ENCODE data around the gene SPC24.

Gene SPC24

GRCh38 chr19:11155373-11156120 lies at the start of gene SPC24:
TSS of gene SPC24 (minus strand) at chr19:11155782. CDS start at chr19:11155776, 6 bp downstream.
- peaks cover 15% of the 10 kb centered on the region for H3K36me3 ChIP-seq (ENCODE audit: control insufficient read depth, insufficient read depth, low read length)
- H3K4me3 ChIP-seq (ENCODE audit: low read depth, low read length), result peak within 1 kb of the TSS; percentile 99
- no peaks in the 10 kb centered on the region for H3K9me3 ChIP-seq (ENCODE audit: control insufficient read depth, insufficient read depth, low read depth, low read length)
- H3K9ac ChIP-seq (ENCODE audit: low read length), result peak within 1 kb of the TSS; percentile 94
- H3K27ac ChIP-seq (ENCODE audit: low read depth, low read length), result peak within 1 kb of the TSS; percentile 86
- no peaks in the 10 kb centered on the region for H3K27me3 ChIP-seq (ENCODE audit: control insufficient read depth, insufficient read depth, low read length)
- peaks cover 11% of the 10 kb centered on the region; the same call in 1 of the 2 replicates for H3K4me1 ChIP-seq (ENCODE audit: control insufficient read depth, insufficient read depth, low read length)

- Histone ChIP-seq H3K36me3 (ENCODE audit: control insufficient read depth, insufficient read depth, low read length) (peaks cover 28% of the 10 kb centered on the region), H3K27me3 (ENCODE audit: control insufficient read depth, insufficient read depth, low read length) (no peaks in the 10 kb centered on the region), H3K9ac (ENCODE audit: low read length) (no peak overlapping the region), H3K4me1 (ENCODE audit: control insufficient read depth, insufficient read depth, low read length) (peaks cover 4% of the 10 kb centered on the region; the same call in 1 of the 2 replicates), H3K27ac (ENCODE audit: low read depth, low read length) (no peak overlapping the region), H3K9me3 (ENCODE audit: control insufficient read depth, insufficient read depth, low read depth, low read length) (no peaks in the 10 kb centered on the region), H3K4me3 (ENCODE audit: low read depth, low read length) (no peak overlapping the region)
Measured at GRCh38 chr19:11204943-11205349, 49.4 kb upstream of the SPC24 start.

- no peak overlapping the region for H3K4me3 ChIP-seq (ENCODE audit: low read depth, low read length)
- H3K27ac ChIP-seq (ENCODE audit: low read depth, low read length), result no peak overlapping the region
- peaks cover 25% of the 10 kb centered on the region for H3K36me3 ChIP-seq (ENCODE audit: control insufficient read depth, insufficient read depth, low read length)
- no peaks in the 10 kb centered on the region for H3K27me3 ChIP-seq (ENCODE audit: control insufficient read depth, insufficient read depth, low read length)
- no peaks in the 10 kb centered on the region for H3K9me3 ChIP-seq (ENCODE audit: control insufficient read depth, insufficient read depth, low read depth, low read length)
- no peak overlapping the region for H3K9ac ChIP-seq (ENCODE audit: low read length)
- H3K4me1 ChIP-seq (ENCODE audit: control insufficient read depth, insufficient read depth, low read length), result peaks cover 4% of the 10 kb centered on the region; the same call in 1 of the 2 replicates
Measured at GRCh38 chr19:11204076-11204602, 48.6 kb upstream of the SPC24 start.

- Histone ChIP-seq H3K27ac (ENCODE audit: low read depth, low read length) (no peak overlapping the region), H3K4me1 (ENCODE audit: control insufficient read depth, insufficient read depth, low read length) (peaks cover 7% of the 10 kb centered on the region; the same call in 1 of the 2 replicates), H3K36me3 (ENCODE audit: control insufficient read depth, insufficient read depth, low read length) (peaks cover 21% of the 10 kb centered on the region), H3K4me3 (ENCODE audit: low read depth, low read length) (no peak overlapping the region), H3K27me3 (ENCODE audit: control insufficient read depth, insufficient read depth, low read length) (no peaks in the 10 kb centered on the region), H3K9me3 (ENCODE audit: control insufficient read depth, insufficient read depth, low read depth, low read length) (no peaks in the 10 kb centered on the region), H3K9ac (ENCODE audit: low read length) (no peak overlapping the region)
Measured at GRCh38 chr19:11203194-11204075, 47.9 kb upstream of the SPC24 start.

GRCh38 chr19:11202488-11203193 lies 47.1 kb upstream of the SPC24 start:
- Histone ChIP-seq H3K36me3 (ENCODE audit: control insufficient read depth, insufficient read depth, low read length) (peaks cover 19% of the 10 kb centered on the region), H3K27me3 (ENCODE audit: control insufficient read depth, insufficient read depth, low read length) (no peaks in the 10 kb centered on the region), H3K27ac (ENCODE audit: low read depth, low read length) (no peak overlapping the region), H3K9me3 (ENCODE audit: control insufficient read depth, insufficient read depth, low read depth, low read length) (no peaks in the 10 kb centered on the region), H3K4me1 (ENCODE audit: control insufficient read depth, insufficient read depth, low read length) (peaks cover 7% of the 10 kb centered on the region; the same call in 1 of the 2 replicates), H3K9ac (ENCODE audit: low read length) (no peak overlapping the region), H3K4me3 (ENCODE audit: low read depth, low read length) (no peak overlapping the region)

- H3K9ac ChIP-seq (ENCODE audit: low read length), result no peak overlapping the region
- peaks cover 19% of the 10 kb centered on the region for H3K36me3 ChIP-seq (ENCODE audit: control insufficient read depth, insufficient read depth, low read length)
- H3K4me3 ChIP-seq (ENCODE audit: low read depth, low read length), result no peak overlapping the region
- H3K27ac ChIP-seq (ENCODE audit: low read depth, low read length), result no peak overlapping the region
- H3K27me3 ChIP-seq (ENCODE audit: control insufficient read depth, insufficient read depth, low read length), result no peaks in the 10 kb centered on the region
- peaks cover 7% of the 10 kb centered on the region; the same call in 1 of the 2 replicates for H3K4me1 ChIP-seq (ENCODE audit: control insufficient read depth, insufficient read depth, low read length)
- H3K9me3 ChIP-seq (ENCODE audit: control insufficient read depth, insufficient read depth, low read depth, low read length), result no peaks in the 10 kb centered on the region
Measured at GRCh38 chr19:11201791-11202190, 46.2 kb upstream of the SPC24 start.

- H3K27ac ChIP-seq (ENCODE audit: low read depth, low read length), result no peak overlapping the region
- no peaks in the 10 kb centered on the region for H3K9me3 ChIP-seq (ENCODE audit: control insufficient read depth, insufficient read depth, low read depth, low read length)
- H3K4me1 ChIP-seq (ENCODE audit: control insufficient read depth, insufficient read depth, low read length), result peaks cover 7% of the 10 kb centered on the region; the same call in 1 of the 2 replicates
- H3K36me3 ChIP-seq (ENCODE audit: control insufficient read depth, insufficient read depth, low read length), result peaks cover 19% of the 10 kb centered on the region
- no peaks in the 10 kb centered on the region for H3K27me3 ChIP-seq (ENCODE audit: control insufficient read depth, insufficient read depth, low read length)
- no peak overlapping the region for H3K4me3 ChIP-seq (ENCODE audit: low read depth, low read length)
- no peak overlapping the region for H3K9ac ChIP-seq (ENCODE audit: low read length)
Measured at GRCh38 chr19:11200931-11201330, 45.3 kb upstream of the SPC24 start.

GRCh38 chr19:11200015-11200574 lies 44.5 kb upstream of the SPC24 start:
- H3K9ac ChIP-seq (ENCODE audit: low read length), result no peak overlapping the region
- H3K27me3 ChIP-seq (ENCODE audit: control insufficient read depth, insufficient read depth, low read length), result no peaks in the 10 kb centered on the region
- H3K36me3 ChIP-seq (ENCODE audit: control insufficient read depth, insufficient read depth, low read length), result peaks cover 22% of the 10 kb centered on the region
- no peaks in the 10 kb centered on the region for H3K9me3 ChIP-seq (ENCODE audit: control insufficient read depth, insufficient read depth, low read depth, low read length)
- H3K27ac ChIP-seq (ENCODE audit: low read depth, low read length), result no peak overlapping the region
- H3K4me1 ChIP-seq (ENCODE audit: control insufficient read depth, insufficient read depth, low read length), result peaks cover 13% of the 10 kb centered on the region; the same call in 1 of the 2 replicates
- H3K4me3 ChIP-seq (ENCODE audit: low read depth, low read length), result no peak overlapping the region

GRCh38 chr19:11199517-11199916 lies 43.9 kb upstream of the SPC24 start:
- Histone ChIP-seq H3K27me3 (ENCODE audit: control insufficient read depth, insufficient read depth, low read length) (no peaks in the 10 kb centered on the region), H3K4me3 (ENCODE audit: low read depth, low read length) (no peak overlapping the region), H3K9me3 (ENCODE audit: control insufficient read depth, insufficient read depth, low read depth, low read length) (no peaks in the 10 kb centered on the region), H3K9ac (ENCODE audit: low read length) (no peak overlapping the region), H3K4me1 (ENCODE audit: control insufficient read depth, insufficient read depth, low read length) (peaks cover 16% of the 10 kb centered on the region; the same call in 1 of the 2 replicates), H3K36me3 (ENCODE audit: control insufficient read depth, insufficient read depth, low read length) (peaks cover 22% of the 10 kb centered on the region), H3K27ac (ENCODE audit: low read depth, low read length) (no peak overlapping the region)

GRCh38 chr19:11198769-11199424 lies 43.3 kb upstream of the SPC24 start:
- peaks cover 28% of the 10 kb centered on the region for H3K36me3 ChIP-seq (ENCODE audit: control insufficient read depth, insufficient read depth, low read length)
- peaks cover 16% of the 10 kb centered on the region; the same call in 1 of the 2 replicates for H3K4me1 ChIP-seq (ENCODE audit: control insufficient read depth, insufficient read depth, low read length)
- H3K9ac ChIP-seq (ENCODE audit: low read length), result no peak overlapping the region
- H3K4me3 ChIP-seq (ENCODE audit: low read depth, low read length), result no peak overlapping the region
- H3K27ac ChIP-seq (ENCODE audit: low read depth, low read length), result no peak overlapping the region
- H3K9me3 ChIP-seq (ENCODE audit: control insufficient read depth, insufficient read depth, low read depth, low read length), result no peaks in the 10 kb centered on the region
- H3K27me3 ChIP-seq (ENCODE audit: control insufficient read depth, insufficient read depth, low read length), result no peaks in the 10 kb centered on the region
